Measurements from ENCODE around the gene PEX7.
"Not testable (repeated sequence)": the region's sequence is repeated elsewhere in the genome, so short reads cannot be mapped to it uniquely, and the experiment has no call there.

PEX7 gene

GRCh38 chr6:136890194-136890839 lies 67.9 kb downstream of the PEX7 start:
- H3K36me3 Mint-ChIP-seq: peaks cover 15% of the 10 kb centered on the region

GRCh38 chr6:136890986-136891385 lies 68.6 kb downstream of the PEX7 start:
- Mint-ChIP-seq H3K27ac (no peak overlapping the region), H3K4me1 (ENCODE audit: low read depth) (peaks cover 12% of the 10 kb centered on the region), H3K4me3 (no peak overlapping the region), H3K9me3 (ENCODE audit: low read depth) (no peaks in the 10 kb centered on the region), H3K36me3 (peaks cover 13% of the 10 kb centered on the region), H3K27me3 (no peaks in the 10 kb centered on the region)

More at GRCh38 chr6:136890194-136890839, 67.9 kb downstream of the PEX7 start:
- no peak overlapping the region for H3K4me3 Mint-ChIP-seq
- no peaks in the 10 kb centered on the region for H3K27me3 Mint-ChIP-seq
- H3K4me1 Mint-ChIP-seq (ENCODE audit: low read depth): peaks cover 12% of the 10 kb centered on the region
- H3K9me3 Mint-ChIP-seq (ENCODE audit: low read depth): no peaks in the 10 kb centered on the region
- no peak overlapping the region for H3K27ac Mint-ChIP-seq

GRCh38 chr6:136893187-136893586 lies 70.8 kb downstream of the PEX7 start:
- Mint-ChIP-seq H3K27ac (no peak overlapping the region), H3K36me3 (peaks cover 13% of the 10 kb centered on the region), H3K9me3 (ENCODE audit: low read depth) (no peaks in the 10 kb centered on the region), H3K4me1 (ENCODE audit: low read depth) (peaks cover 10% of the 10 kb centered on the region), H3K27me3 (no peaks in the 10 kb centered on the region), H3K4me3 (no peak overlapping the region)

GRCh38 chr6:136895901-136896300 lies 73.5 kb downstream of the PEX7 start:
- peaks cover 21% of the 10 kb centered on the region for H3K36me3 Mint-ChIP-seq
- H3K4me1 Mint-ChIP-seq (ENCODE audit: low read depth): no peaks in the 10 kb centered on the region
- no peak overlapping the region for H3K4me3 Mint-ChIP-seq
- H3K9me3 Mint-ChIP-seq (ENCODE audit: low read depth): no peaks in the 10 kb centered on the region
- no peaks in the 10 kb centered on the region for H3K27me3 Mint-ChIP-seq
- H3K27ac Mint-ChIP-seq: no peak overlapping the region

DNA sequence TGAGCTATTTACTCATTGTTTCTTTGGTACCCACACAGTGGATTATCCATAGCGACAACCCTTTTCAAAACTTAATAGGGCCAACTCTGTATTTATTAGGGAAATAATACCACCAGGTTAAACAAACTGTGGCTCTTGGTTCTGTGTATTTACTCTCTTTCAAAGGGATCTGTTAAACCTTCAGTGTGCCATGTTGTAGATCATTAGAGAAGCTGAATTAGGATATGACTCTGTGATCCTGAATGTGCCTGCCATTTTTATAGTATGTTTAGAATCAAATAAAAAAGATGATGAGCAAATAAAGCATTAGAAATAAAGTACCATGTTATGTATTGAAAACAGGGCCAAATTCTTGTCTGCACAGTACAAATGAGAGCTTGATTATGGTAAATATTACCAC lies 74.7 kb downstream of the PEX7 start:
- H3K4me3 Mint-ChIP-seq: no peak overlapping the region
- H3K4me1 Mint-ChIP-seq (ENCODE audit: low read depth): no peaks in the 10 kb centered on the region
- peaks cover 25% of the 10 kb centered on the region for H3K36me3 Mint-ChIP-seq
- no peaks in the 10 kb centered on the region for H3K27me3 Mint-ChIP-seq
- no peak overlapping the region for H3K27ac Mint-ChIP-seq
- no peaks in the 10 kb centered on the region for H3K9me3 Mint-ChIP-seq (ENCODE audit: low read depth)

GRCh38 chr6:136901212-136901784 lies 78.9 kb downstream of the PEX7 start:
- Mint-ChIP-seq H3K27ac (no peak overlapping the region), H3K27me3 (no peaks in the 10 kb centered on the region), H3K4me3 (no peak overlapping the region), H3K9me3 (ENCODE audit: low read depth) (no peaks in the 10 kb centered on the region), H3K4me1 (ENCODE audit: low read depth) (no peaks in the 10 kb centered on the region), H3K36me3 (peaks cover 27% of the 10 kb centered on the region)

DNA sequence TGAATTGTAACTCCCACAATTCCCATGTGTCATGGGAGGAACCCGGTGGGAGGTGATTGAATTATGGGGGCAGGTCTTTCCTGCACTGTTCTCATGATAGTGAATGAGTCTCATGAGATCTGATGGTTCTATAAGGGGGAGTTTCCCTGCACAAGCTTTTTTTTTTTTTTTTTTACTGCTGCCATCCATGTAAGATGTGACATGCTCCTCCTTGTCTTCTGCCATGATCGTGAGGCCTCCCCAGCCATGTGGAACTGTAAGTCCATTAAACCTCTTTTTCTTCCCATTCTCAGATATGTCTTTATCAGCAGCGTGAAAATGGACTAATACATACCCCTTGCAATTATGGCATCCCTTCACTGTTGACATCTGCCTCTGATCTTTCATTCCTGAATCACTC lies 82.1 kb downstream of the PEX7 start:
- H3K27ac Mint-ChIP-seq; H3K4me1 Mint-ChIP-seq (ENCODE audit: low read depth): not testable (repeated sequence)

GRCh38 chr6:136914947-136915346 lies 92.6 kb downstream of the PEX7 start:
- H3K4me1 Mint-ChIP-seq (ENCODE audit: low read depth): no peaks in the 10 kb centered on the region
- H3K4me3 Mint-ChIP-seq: no peak overlapping the region

More for the DNA sequence above, 82.1 kb downstream of the PEX7 start:
- peaks cover 23% of the 10 kb centered on the region for H3K36me3 Mint-ChIP-seq
- H3K27me3 Mint-ChIP-seq; H3K4me3 Mint-ChIP-seq; H3K9me3 Mint-ChIP-seq (ENCODE audit: low read depth): not testable (repeated sequence)

DNA sequence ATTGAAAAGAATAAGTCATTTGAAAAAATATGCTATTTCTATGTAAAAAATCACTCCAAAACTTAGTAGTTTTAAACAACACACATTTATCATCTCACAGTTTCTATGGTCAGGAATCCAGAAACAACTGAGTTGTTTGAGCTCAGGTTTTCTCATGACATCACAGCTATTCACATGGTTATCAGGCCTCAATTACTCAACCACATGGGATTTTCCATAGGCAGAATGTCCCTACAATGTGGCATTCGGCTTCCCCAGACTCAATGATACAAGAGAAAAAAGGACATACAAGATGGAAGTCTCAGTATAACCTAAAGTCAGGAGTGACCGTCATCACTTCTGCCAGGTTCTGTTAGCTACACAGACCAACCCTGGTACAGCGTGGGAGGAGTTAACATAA lies 96.3 kb downstream of the PEX7 start:
- H3K4me3 Mint-ChIP-seq: no peak overlapping the region
- peaks cover 8% of the 10 kb centered on the region for H3K27me3 Mint-ChIP-seq
- no peaks in the 10 kb centered on the region for H3K9me3 Mint-ChIP-seq (ENCODE audit: low read depth)
- peaks cover 7% of the 10 kb centered on the region for H3K36me3 Mint-ChIP-seq
- no peak overlapping the region for H3K27ac Mint-ChIP-seq
- peaks cover 16% of the 10 kb centered on the region for H3K4me1 Mint-ChIP-seq (ENCODE audit: low read depth)

More at GRCh38 chr6:136914947-136915346, 92.6 kb downstream of the PEX7 start:
- H3K27ac Mint-ChIP-seq: no peak overlapping the region
- H3K27me3 Mint-ChIP-seq: peaks cover 4% of the 10 kb centered on the region
- H3K9me3 Mint-ChIP-seq (ENCODE audit: low read depth): no peaks in the 10 kb centered on the region
- peaks cover 23% of the 10 kb centered on the region for H3K36me3 Mint-ChIP-seq

- Mint-ChIP-seq H3K4me3 (peak overlapping the region; percentile 75), H3K4me1 (ENCODE audit: low read depth) (peaks cover 22% of the 10 kb centered on the region), H3K36me3 (peaks cover 7% of the 10 kb centered on the region), H3K27ac (no peak overlapping the region), H3K9me3 (ENCODE audit: low read depth) (no peaks in the 10 kb centered on the region), H3K27me3 (peaks cover 18% of the 10 kb centered on the region)
These were observed 97.8 kb downstream of the PEX7 start for GRCh38 chr6:136920216-136920615.

- Mint-ChIP-seq H3K4me1 (ENCODE audit: low read depth) (peaks cover 22% of the 10 kb centered on the region), H3K27me3 (peaks cover 19% of the 10 kb centered on the region), H3K27ac (no peak overlapping the region), H3K36me3 (peaks cover 5% of the 10 kb centered on the region), H3K9me3 (ENCODE audit: low read depth) (no peaks in the 10 kb centered on the region), H3K4me3 (peak overlapping the region; percentile 75)
These were observed 98.4 kb downstream of the PEX7 start for GRCh38 chr6:136920671-136921380.

- peaks cover 21% of the 10 kb centered on the region for H3K27me3 Mint-ChIP-seq
- H3K9me3 Mint-ChIP-seq (ENCODE audit: low read depth): no peaks in the 10 kb centered on the region
- peaks cover 22% of the 10 kb centered on the region for H3K4me1 Mint-ChIP-seq (ENCODE audit: low read depth)
- H3K36me3 Mint-ChIP-seq: peaks cover 3% of the 10 kb centered on the region
- H3K27ac Mint-ChIP-seq: no peak overlapping the region
- peak overlapping the region; percentile 75 for H3K4me3 Mint-ChIP-seq
These were observed 99.1 kb downstream of the PEX7 start for GRCh38 chr6:136921381-136921935.

DNA sequence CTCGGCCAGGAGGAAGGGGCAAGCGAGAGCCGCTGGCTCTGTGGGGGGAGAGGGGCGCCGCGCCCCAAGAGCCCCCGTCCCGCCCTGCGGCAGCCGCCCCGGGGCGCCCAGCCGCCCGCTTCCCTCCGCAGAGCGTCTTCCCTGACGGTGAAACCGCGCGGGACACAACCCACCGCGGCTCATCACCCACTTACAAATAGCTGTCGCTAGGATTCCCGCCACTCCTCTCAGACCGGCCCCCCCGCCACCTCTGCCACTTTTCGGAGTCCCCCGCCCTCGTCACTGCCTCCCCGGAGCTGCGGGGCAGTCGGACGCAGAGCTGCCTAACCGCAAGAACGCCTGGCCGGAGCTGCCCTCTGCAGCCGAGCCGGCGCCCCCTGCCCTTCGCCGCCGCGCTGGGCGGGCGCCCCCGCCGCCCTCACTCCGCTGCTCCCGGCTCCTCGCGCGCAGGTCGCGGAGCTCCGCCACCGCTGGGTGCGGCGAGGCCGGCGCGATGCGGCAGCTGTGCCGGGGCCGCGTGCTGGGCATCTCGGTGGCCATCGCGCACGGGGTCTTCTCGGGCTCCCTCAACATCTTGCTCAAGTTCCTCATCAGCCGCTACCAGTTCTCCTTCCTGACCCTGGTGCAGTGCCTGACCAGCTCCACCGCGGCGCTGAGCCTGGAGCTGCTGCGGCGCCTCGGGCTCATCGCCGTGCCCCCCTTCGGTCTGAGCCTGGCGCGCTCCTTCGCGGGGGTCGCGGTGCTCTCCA lies 99.7 kb downstream of the PEX7 start, which contains the start of gene SLC35D3:
SLC35D3 (plus strand) TSS at position 366 of the 749 bp plus-strand sequence; CDS start at position 494, 128 bp downstream.
- Mint-ChIP-seq H3K4me3 (peak within 1 kb of the TSS; percentile 83), H3K27ac (no peak within 1 kb of the TSS), H3K27me3 (peaks cover 24% of the 10 kb centered on the region), H3K36me3 (no peaks in the 10 kb centered on the region), H3K4me1 (ENCODE audit: low read depth) (peaks cover 22% of the 10 kb centered on the region), H3K9me3 (ENCODE audit: low read depth) (no peaks in the 10 kb centered on the region)

- peaks cover 22% of the 10 kb centered on the region for H3K4me1 Mint-ChIP-seq (ENCODE audit: low read depth)
- H3K4me3 Mint-ChIP-seq: peak overlapping the region; percentile 83
- no peaks in the 10 kb centered on the region for H3K36me3 Mint-ChIP-seq
- H3K27me3 Mint-ChIP-seq: peaks cover 24% of the 10 kb centered on the region
- no peaks in the 10 kb centered on the region for H3K9me3 Mint-ChIP-seq (ENCODE audit: low read depth)
- no peak overlapping the region for H3K27ac Mint-ChIP-seq
These were observed 100.3 kb downstream of the PEX7 start for GRCh38 chr6:136922685-136923006.
